Measurements from ENCODE around the gene SRPK3.
A peak's percentile ranks its signal among the peaks of the same experiment; 100 is the strongest.
"Not testable (repeated sequence)": the region's sequence is repeated elsewhere in the genome, so short reads cannot be mapped to it uniquely, and the experiment has no call there.

Gene SRPK3

DNA sequence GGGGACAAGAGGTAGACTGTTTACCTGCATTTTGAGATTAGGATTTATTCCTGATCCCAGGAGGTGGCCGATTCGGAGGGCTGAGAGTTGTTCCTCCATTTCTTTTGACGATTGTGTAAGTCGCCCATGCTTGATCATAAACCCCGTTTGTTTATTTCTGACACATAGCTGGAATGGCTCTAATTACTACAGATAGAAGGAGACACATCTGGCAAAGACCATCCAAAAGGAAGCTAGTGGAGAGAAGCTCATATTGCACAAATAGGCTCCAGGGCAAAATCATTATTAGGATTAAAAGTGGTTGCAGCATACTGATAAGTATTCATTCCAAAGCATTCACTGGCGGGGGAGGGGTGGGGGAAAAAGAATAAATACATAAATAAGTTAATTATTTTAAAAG is 33.9 kb upstream of the SRPK3 start:
- not testable (repeated sequence) for DNase-seq

- DNase-seq = not testable (repeated sequence)
These were observed 31.8 kb upstream of the SRPK3 start for GRCh38 chrX:153749017-153749416.

DNA sequence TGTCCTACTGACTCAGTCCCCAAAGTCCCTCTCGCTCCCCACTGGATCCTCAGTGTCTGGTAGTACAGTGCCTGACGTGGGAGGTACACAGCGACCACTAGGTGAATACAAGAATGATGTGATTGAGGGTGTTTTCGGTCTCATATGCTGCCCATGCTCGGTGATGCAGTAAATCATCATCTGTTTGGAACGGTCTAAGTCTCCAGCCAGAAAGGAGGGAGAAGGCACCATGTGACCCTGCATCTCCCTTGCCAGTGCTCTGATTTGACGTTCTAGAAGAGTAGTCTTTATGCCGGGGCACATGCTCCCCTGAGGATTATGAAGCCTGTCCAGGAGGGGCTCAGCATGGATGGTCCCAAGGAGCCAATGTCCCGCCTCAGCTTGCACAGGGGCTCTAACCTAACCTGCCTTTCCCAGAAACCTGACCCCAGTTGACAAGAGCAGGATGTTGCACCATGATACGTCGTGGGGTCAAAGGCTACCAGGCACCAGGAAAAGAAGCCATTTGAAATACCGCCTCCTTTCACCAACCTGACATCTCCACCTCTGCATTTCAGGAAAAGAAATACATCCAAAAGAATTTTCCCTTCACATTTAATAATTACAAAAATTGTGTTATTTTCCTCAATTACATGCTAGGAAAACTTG is 30.6 kb upstream of the SRPK3 start:
- DNase-seq = no peak

DNA sequence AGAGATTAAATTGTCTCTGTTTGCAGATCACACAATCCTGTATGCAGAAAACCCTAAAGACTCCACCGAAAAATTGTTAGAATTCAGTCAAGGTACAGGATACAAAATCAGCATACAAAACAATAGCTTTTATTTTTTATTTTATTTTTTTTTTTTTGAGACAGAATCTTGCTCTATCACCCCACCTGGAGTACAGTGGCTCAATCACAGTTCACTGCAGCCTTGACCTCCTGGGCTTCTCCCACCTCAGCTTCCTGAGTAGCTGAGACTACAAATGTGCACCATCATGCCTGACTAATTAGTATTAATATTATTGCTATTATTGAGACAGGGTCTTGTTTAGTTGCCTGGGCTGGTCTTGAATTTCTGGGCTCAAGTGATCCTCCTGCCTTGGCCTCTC is 25.7 kb upstream of the SRPK3 start:
- no peak for DNase-seq

- no peak for DNase-seq
These were observed 19.0 kb upstream of the SRPK3 start for GRCh38 chrX:153761863-153762262.

DNA sequence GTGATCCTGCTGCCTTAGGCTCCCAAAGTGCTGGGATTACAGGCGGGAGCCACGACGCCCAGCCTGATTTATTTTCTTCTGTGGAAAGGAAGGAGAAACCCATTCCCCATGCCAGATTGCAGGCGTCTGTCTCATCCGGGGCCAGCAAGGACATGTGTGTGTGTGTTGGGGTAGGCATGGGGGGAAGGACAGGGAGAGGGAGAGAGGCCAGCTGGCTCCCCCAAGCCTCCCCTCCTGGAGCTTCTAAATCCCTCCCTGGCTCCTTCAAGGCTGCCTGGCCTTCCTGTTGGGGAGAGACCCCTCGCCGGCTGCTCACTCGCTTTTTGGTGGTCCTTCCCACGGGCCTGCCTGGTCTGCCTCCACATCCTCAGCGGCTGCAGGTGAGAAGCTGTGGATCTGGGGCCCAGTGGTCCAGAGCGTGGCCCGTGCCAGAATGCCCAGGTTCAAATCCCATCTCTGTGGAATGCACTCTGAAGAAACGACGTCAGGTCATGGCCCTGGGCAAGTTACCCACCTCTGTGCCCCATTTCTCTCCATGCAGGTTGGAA is 18.1 kb upstream of the SRPK3 start:
- DNase-seq = peak; percentile 1

- peak; percentile 2 for DNase-seq
These were observed 17.4 kb upstream of the SRPK3 start for GRCh38 chrX:153763298-153763932.

- peak; percentile 89 for DNase-seq
These were observed 16.7 kb upstream of the SRPK3 start, which contains the start of gene PLXNB3 for GRCh38 chrX:153763989-153764755. Gene PLXNB3, plus strand, starts transcription at chrX:153764249. Its CDS starts 1,287 bp downstream, at chrX:153765536.

DNA sequence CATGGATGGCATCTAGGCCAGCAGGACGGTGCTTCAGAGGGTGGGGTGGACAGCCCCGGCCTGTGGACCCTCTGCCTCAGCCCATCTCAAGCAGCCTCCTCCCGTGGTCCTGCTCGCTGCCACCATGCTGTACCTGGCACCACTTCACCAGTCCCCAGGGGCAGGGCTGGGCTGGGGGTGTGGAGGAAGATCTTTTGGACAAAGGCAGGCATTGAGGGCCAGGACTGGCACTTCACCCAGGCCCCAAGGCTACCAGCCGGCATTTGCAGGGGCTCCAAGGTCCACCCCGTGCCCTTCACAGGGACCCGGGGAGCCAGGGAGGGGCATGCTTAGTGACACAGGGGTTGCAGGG is 16.1 kb upstream of the SRPK3 start:
- peak; percentile 2 for DNase-seq

GRCh38 chrX:153765138-153766079 is 15.4 kb upstream of the SRPK3 start:
- DNase-seq = peak; percentile 1

DNA sequence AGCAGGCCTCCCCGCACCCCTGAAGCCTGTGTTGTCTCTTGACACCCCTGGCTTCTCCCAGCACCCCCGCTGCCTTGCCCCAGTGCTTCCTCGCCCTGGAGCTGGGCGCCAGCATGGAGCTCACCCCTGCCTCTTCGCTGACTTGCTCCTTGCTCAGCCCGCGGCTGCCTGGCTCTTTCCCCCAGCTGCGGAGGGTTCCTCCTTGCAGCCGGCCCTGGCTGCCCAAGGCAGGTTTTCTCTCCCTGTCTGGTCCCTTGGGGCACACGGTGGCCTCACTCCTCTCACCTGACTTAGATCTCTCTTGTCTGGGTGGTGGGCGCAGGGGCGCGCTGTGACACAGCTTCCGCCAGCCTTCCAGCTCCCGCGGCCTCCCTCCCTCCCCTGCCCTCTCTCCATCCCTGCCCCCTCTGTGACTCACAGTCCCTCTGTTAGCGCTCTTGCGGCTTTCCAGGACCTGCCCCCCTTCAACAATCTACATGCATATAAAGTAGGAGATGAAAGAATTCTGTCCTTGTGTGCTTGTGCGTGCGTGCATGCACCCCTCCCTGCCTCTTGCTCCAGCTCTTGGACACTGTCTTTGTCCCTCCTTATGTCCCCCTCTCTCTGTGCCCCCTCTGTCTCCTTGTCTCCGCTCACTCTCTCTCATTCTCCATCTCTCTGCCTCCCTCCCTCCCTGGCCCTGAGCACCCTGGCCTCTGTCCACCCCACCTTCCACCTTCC is 14.6 kb upstream of the SRPK3 start:
- peak; percentile 46 for DNase-seq

- DNase-seq = peak; percentile 2
These were observed 13.8 kb upstream of the SRPK3 start for GRCh38 chrX:153766871-153767673.

GRCh38 chrX:153767674-153768055 is 13.2 kb upstream of the SRPK3 start:
- peak; percentile 2 for DNase-seq

GRCh38 chrX:153768311-153769157 is 12.3 kb upstream of the SRPK3 start:
- peak; percentile 4 for DNase-seq

GRCh38 chrX:153769158-153769864 is 11.5 kb upstream of the SRPK3 start:
- DNase-seq = peak; percentile 1

GRCh38 chrX:153769865-153770600 is 10.8 kb upstream of the SRPK3 start:
- DNase-seq = peak; percentile 2

- DNase-seq = peak; percentile 1
These were observed 10.0 kb upstream of the SRPK3 start for GRCh38 chrX:153770601-153771414.

Measured in CD4-positive, alpha-beta T cell treated with Interleukin-17A for 4 hours (primary cell).